ENCODE measurements around the gene KCNA5. TPM values are rescaled to one million over a fixed set of nuclear protein-coding genes. Genes with fewer than 3 reads are reported as not detected.

The KCNA5 gene
- total and polyA plus RNA-seq, 2 experiments from 2014 or later, result 0.31 to 0.44 TPM

- Histone ChIP-seq H3K27ac (ENCODE audit: low read depth) (no peak overlapping the region), H3K36me3 (ENCODE audit: insufficient read depth) (no peaks in the 10 kb centered on the region), H3K9me2 (ENCODE audit: insufficient read depth) (no peaks in the 10 kb centered on the region), H3K4me1 (ENCODE audit: insufficient read depth) (no peaks in the 10 kb centered on the region), H4K20me1 (replicated peaks; ENCODE audit: insufficient read depth) (no peaks in the 10 kb centered on the region), H3K27me3 (ENCODE audit: insufficient read depth) (no peaks in the 10 kb centered on the region), H3K4me2 (no peak overlapping the region), H3K4me3 (no peak overlapping the region), H3F3A (replicated peaks; ENCODE audit: low read depth) (no peaks in the 10 kb centered on the region), H2AFZ (peak overlapping the region; percentile 38; the same call in 1 of the 2 replicates), H3K79me2 (replicated peaks; ENCODE audit: insufficient read depth) (no peaks in the 10 kb centered on the region)
- no peak overlapping the region for H3K27ac Mint-ChIP-seq
- peaks cover 11% of the 10 kb centered on the region for H3K27me3 Mint-ChIP-seq (ENCODE audit: insufficient read depth, low read depth, poor library complexity)
- no peaks in the 10 kb centered on the region for H3K36me3 Mint-ChIP-seq (ENCODE audit: low read depth)
- DNase-seq (ENCODE audit: low spot score) (no peak), ATAC-seq (no peak)
- no peaks in the 10 kb centered on the region; the same call in 2 of the 3 replicates for H3K4me1 Mint-ChIP-seq
- no peak for TF ChIP-seq CREB1 (CRISPR knock-in tag; IDR thresholded peaks at IDR 0.05; ENCODE audit: low read depth)
- H3K9me3 Mint-ChIP-seq, result no peaks in the 10 kb centered on the region
- H3K4me3 Mint-ChIP-seq, result no peak overlapping the region
Observed at GRCh38 chr12:5094551-5094950, 50.9 kb downstream of the KCNA5 start.

GRCh38 chr12:5094986-5095385 is 51.3 kb downstream of the KCNA5 start:
- H3K9me3 Mint-ChIP-seq, result no peaks in the 10 kb centered on the region
- peaks cover 12% of the 10 kb centered on the region for H3K27me3 Mint-ChIP-seq (ENCODE audit: insufficient read depth, low read depth, poor library complexity)
- Histone ChIP-seq H3K27ac (ENCODE audit: low read depth) (no peak overlapping the region), H3K79me2 (replicated peaks; ENCODE audit: insufficient read depth) (no peaks in the 10 kb centered on the region), H3K9me2 (ENCODE audit: insufficient read depth) (no peaks in the 10 kb centered on the region), H4K20me1 (replicated peaks; ENCODE audit: insufficient read depth) (no peaks in the 10 kb centered on the region), H3K27me3 (ENCODE audit: insufficient read depth) (no peaks in the 10 kb centered on the region), H3F3A (replicated peaks; ENCODE audit: low read depth) (no peaks in the 10 kb centered on the region), H3K36me3 (ENCODE audit: insufficient read depth) (no peaks in the 10 kb centered on the region), H3K4me3 (no peak overlapping the region), H3K4me2 (no peak overlapping the region), H3K4me1 (ENCODE audit: insufficient read depth) (no peaks in the 10 kb centered on the region), H2AFZ (peak overlapping the region; percentile 38; the same call in 1 of the 2 replicates)
- DNase-seq (ENCODE audit: low spot score) (no peak), ATAC-seq (no peak)
- no peaks in the 10 kb centered on the region for H3K36me3 Mint-ChIP-seq (ENCODE audit: low read depth)
- H3K4me1 Mint-ChIP-seq, result no peaks in the 10 kb centered on the region; the same call in 2 of the 3 replicates
- no peak overlapping the region for H3K4me3 Mint-ChIP-seq
- H3K27ac Mint-ChIP-seq, result no peak overlapping the region
- TF ChIP-seq, protein P1, sequence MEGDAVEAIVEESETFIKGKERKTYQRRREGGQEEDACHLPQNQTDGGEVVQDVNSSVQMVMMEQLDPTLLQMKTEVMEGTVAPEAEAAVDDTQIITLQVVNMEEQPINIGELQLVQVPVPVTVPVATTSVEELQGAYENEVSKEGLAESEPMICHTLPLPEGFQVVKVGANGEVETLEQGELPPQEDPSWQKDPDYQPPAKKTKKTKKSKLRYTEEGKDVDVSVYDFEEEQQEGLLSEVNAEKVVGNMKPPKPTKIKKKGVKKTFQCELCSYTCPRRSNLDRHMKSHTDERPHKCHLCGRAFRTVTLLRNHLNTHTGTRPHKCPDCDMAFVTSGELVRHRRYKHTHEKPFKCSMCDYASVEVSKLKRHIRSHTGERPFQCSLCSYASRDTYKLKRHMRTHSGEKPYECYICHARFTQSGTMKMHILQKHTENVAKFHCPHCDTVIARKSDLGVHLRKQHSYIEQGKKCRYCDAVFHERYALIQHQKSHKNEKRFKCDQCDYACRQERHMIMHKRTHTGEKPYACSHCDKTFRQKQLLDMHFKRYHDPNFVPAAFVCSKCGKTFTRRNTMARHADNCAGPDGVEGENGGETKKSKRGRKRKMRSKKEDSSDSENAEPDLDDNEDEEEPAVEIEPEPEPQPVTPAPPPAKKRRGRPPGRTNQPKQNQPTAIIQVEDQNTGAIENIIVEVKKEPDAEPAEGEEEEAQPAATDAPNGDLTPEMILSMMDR (conservative IDR thresholded peaks at IDR 0.05; ENCODE audit: low read depth in 2 of 2), result no peak
- TF ChIP-seq JUNB (IDR thresholded peaks at IDR 0.05; ENCODE audit: unreplicated experiment) (no peak), POLR2AphosphoS5 (IDR thresholded peaks at IDR 0.05; ENCODE audit: low read depth) (no peak), STAT1 (IDR thresholded peaks at IDR 0.05; ENCODE audit: unreplicated experiment) (no peak), ZNF331 (CRISPR knock-in tag; IDR thresholded peaks at IDR 0.05; ENCODE audit: low read depth) (no peak), EZH2phosphoT487 (IDR thresholded peaks at IDR 0.05; ENCODE audit: unreplicated experiment) (no peak), CREB1 (CRISPR knock-in tag; IDR thresholded peaks at IDR 0.05; ENCODE audit: low read depth) (no peak), ZNF114 (CRISPR knock-in tag; IDR thresholded peaks at IDR 0.05) (no peak)
- TF ChIP-seq, protein P2, sequence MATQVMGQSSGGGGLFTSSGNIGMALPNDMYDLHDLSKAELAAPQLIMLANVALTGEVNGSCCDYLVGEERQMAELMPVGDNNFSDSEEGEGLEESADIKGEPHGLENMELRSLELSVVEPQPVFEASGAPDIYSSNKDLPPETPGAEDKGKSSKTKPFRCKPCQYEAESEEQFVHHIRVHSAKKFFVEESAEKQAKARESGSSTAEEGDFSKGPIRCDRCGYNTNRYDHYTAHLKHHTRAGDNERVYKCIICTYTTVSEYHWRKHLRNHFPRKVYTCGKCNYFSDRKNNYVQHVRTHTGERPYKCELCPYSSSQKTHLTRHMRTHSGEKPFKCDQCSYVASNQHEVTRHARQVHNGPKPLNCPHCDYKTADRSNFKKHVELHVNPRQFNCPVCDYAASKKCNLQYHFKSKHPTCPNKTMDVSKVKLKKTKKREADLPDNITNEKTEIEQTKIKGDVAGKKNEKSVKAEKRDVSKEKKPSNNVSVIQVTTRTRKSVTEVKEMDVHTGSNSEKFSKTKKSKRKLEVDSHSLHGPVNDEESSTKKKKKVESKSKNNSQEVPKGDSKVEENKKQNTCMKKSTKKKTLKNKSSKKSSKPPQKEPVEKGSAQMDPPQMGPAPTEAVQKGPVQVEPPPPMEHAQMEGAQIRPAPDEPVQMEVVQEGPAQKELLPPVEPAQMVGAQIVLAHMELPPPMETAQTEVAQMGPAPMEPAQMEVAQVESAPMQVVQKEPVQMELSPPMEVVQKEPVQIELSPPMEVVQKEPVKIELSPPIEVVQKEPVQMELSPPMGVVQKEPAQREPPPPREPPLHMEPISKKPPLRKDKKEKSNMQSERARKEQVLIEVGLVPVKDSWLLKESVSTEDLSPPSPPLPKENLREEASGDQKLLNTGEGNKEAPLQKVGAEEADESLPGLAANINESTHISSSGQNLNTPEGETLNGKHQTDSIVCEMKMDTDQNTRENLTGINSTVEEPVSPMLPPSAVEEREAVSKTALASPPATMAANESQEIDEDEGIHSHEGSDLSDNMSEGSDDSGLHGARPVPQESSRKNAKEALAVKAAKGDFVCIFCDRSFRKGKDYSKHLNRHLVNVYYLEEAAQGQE (IDR thresholded peaks at IDR 0.05; ENCODE audit: unreplicated experiment), result no peak
- TF ChIP-seq, protein P3, sequence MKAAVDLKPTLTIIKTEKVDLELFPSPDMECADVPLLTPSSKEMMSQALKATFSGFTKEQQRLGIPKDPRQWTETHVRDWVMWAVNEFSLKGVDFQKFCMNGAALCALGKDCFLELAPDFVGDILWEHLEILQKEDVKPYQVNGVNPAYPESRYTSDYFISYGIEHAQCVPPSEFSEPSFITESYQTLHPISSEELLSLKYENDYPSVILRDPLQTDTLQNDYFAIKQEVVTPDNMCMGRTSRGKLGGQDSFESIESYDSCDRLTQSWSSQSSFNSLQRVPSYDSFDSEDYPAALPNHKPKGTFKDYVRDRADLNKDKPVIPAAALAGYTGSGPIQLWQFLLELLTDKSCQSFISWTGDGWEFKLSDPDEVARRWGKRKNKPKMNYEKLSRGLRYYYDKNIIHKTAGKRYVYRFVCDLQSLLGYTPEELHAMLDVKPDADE (IDR thresholded peaks at IDR 0.05), result no peak

All from GM23338 (cell line).